Glomerular endothelial cell (primary cell): ENCODE results near the gene LARGE1. TPM values are rescaled to one million over a fixed set of nuclear protein-coding genes. Genes with fewer than 3 reads are reported as not detected.

Source experiments
- DNase-seq: peaks from one replicate; pipeline ENCODE4 v3.0.0-alpha.2; 2011; ENCODE audit warnings: low read depth, low spot score; ENCODE audit errors: extremely low read depth
- total RNA-seq: library from RNA; depleted of rRNA; stranded (reverse); fragments of >200 nt; gene quantifications from 2 replicates; pipeline ENCODE4 v1.2.3, GENCODE V29; 2015

Gene LARGE1
- total RNA-seq, 1 donor from 2014 or later: 18.2 TPM

DNA sequence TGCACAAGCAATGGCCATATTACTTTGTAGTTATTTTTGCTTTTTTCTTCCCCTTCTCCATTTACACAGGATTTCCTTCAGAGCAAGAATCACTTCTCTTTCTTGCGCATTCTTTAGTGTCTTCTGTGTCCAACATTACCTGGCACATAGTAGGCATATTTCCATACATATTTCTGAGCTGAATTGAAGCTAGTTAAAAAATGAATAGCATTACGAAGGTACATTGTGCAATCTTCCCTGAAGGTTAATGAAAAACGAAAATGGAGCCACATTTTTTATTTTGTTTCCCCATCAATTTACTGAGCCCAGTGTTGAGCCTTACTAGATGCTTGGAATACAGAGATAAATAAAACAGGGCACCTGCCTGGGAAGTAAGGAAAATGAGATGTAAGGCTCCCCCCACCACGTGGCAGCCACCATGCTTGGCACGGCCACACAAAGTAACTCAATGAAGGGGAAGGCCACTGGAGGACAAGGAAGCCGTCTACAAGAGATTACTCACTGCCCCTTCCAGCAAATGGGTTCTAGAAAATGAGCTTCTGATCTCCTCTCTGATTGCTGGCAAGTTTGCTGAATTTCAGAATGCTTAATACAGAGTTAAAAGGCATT is 381.9 kb downstream of the LARGE1 start:
- no peak for DNase-seq

GRCh38 chr22:33537059-33537458 is 383.2 kb downstream of the LARGE1 start:
- no peak for DNase-seq

GRCh38 chr22:33535937-33536875 is 384.1 kb downstream of the LARGE1 start:
- DNase-seq: no peak

- no peak for DNase-seq
Observed at GRCh38 chr22:33529424-33530113, 390.7 kb downstream of the LARGE1 start.

- DNase-seq: no peak
Observed at GRCh38 chr22:33528183-33528582, 392.1 kb downstream of the LARGE1 start.

DNA sequence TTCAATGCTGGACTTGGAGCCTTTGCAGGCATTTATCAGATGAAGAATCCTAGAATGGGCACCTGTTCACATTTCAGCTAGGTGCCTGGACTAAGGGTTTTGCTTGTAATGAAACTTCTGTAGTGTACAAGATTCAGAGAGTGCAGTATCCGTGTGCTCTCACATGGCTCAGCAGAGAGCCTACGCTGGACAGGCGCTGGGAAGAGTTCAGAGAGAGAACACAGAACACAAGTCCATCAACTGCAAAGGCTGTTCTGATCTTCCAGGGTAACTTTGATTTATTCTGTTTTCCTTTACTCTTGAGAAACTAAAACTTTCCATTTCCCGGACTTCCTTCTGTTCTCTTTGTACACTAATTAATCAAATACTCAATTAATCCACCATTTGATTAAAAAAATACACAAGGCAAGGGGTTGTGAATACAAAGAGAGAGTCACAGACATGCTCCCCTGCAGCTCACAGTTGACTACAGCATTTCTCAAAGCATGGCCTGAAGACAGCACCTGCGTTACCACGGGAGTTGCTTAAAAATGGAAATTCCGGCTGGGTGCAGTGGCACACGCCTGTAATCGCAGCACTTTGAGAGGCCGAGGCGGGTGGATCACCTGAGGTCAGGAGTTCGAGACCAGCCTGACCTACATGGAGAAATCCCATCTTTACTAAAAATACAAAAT is 393.7 kb downstream of the LARGE1 start:
- DNase-seq: no peak

- DNase-seq: no peak
Observed at GRCh38 chr22:33524511-33525260, 395.6 kb downstream of the LARGE1 start.

DNA sequence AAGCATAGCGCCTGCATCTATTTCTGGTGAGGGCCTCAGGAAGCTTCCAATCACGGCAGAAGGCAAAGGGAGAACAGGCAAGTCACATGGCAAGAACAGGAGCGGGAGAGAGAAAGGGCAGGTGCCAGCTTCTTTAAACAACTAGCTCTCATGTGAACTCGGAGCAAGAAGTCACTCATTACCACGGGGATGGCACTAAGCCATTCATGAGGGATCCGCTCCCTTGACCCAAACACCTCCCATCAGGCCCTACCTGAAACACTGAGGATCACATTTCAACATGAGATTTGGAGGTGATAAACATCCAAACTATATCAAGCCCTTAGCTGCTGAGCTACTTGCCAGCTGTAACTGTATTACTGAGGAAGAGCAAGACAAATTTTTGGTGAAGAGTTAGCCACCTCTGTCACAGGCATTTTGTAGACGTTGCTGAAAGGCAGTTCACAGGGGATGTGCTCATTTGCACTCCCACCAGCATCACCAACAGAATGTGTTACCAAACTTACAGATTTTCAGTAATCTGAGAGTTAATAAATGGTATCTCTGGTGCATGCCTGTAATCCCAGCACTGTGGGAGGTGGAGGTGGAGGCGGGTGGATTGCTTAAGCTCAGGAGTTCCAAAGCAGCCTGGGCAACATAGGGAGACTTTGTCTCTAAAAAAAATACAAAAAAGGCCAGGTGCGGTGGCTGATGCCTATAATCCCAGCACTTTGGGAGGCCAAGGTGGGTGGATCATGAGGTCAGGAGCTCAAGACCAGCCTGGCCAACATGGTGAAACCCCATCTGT is 398.2 kb downstream of the LARGE1 start:
- no peak for DNase-seq

DNA sequence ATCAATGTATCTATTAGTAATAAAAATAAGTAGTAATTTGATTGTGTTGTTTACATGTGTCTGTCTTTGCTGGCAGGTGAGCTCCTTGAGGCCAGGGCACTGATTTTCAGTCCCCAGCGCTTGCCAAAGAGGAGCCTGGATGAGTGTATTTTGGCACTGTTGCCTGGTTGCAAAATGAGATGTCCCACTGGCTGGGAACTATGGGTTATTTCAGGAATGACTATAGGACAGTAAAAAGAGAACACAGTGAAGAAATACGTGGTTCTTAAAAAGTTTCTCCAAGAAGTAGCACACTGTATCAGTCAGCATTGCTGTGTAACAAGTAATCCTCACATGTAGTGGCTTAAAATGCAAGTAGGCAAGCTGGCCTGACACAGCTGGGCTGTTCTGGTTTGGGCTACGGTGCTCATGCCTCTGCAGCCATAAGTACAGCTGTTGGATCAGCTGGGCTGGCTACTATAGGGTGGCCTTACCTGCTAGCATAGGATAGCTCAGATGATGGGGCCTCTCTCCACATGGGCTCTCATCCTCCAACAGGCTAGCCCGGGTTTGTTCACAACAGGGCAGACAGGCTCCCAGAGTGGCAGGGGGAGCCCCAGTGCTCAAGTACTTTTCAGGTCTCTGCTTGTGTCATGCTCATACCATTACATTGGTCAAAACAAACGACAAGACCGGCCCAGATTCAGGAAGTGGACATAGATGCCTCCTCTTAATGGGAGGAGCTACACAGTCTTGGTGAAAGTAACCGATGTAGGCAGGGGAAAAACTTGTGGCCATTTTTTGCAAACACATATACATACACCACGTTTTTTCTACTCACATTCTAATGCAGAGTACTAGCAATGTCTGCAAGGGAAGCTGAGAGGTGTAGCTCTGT is 399.1 kb downstream of the LARGE1 start:
- DNase-seq: no peak

- DNase-seq: no peak
Observed at GRCh38 chr22:33519974-33520903, 400.0 kb downstream of the LARGE1 start.

DNA sequence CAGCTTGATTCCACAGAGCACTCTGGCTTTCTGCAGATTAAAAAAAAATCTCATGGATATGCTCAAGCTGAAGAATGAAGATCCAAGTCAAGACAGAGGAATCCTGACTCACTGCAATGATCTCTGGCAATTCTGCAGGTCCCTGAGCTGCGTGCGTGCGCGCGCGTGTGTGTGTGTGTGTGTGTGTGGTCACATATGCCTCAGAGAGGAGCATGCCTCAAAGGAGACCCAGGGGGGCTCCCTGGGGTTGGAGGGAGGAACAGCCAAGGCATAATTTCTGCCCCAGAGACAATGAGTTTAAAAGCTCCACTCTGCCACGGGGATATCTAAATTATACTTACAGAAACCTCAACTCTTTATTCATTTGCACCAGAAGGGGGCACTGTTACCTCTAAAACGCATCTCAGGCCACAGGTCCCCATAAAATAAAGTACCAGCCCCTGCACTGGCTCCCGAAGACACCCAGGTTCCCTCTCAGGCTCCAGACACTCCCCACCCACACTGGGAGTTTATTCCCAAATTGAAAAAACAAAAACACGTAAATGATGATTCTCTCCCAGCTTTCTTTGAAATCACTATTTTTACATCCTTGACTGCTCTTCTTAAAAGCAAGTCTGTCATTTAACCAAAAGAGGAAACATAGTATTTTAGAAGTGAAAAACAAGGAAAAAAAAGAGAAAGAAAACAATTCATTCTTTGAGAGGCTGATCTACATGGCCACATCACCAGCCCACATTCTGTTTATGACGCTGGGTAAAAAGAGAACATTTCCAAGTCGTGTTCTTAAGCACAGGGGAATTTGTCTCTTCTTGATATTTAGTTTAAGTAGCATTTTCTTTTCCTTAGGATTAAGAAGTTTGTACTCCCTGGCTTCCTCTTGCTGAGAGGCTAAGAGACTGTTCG is 401.0 kb downstream of the LARGE1 start:
- no peak for DNase-seq

DNA sequence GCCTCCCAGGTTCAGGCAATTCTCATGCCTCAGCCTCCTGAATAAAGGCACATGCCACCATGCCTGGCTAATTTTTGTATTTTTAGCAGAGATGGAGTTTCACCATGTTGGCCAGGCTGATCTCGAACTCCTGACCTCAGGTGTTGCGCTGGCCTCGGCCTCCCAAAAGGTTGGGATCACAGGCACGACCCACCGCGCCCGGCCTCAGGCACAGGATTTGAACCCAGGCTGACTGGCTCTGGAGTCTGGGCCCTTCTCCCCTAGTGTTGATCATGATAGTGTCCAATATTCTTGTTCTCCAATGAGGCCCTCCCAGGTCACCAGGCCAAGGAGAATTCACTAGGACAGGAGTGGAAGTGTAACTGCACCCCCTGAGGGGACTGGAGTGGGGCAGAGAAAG is 401.9 kb downstream of the LARGE1 start:
- DNase-seq: no peak

GRCh38 chr22:33515795-33516194 is 404.5 kb downstream of the LARGE1 start:
- no peak for DNase-seq

DNA sequence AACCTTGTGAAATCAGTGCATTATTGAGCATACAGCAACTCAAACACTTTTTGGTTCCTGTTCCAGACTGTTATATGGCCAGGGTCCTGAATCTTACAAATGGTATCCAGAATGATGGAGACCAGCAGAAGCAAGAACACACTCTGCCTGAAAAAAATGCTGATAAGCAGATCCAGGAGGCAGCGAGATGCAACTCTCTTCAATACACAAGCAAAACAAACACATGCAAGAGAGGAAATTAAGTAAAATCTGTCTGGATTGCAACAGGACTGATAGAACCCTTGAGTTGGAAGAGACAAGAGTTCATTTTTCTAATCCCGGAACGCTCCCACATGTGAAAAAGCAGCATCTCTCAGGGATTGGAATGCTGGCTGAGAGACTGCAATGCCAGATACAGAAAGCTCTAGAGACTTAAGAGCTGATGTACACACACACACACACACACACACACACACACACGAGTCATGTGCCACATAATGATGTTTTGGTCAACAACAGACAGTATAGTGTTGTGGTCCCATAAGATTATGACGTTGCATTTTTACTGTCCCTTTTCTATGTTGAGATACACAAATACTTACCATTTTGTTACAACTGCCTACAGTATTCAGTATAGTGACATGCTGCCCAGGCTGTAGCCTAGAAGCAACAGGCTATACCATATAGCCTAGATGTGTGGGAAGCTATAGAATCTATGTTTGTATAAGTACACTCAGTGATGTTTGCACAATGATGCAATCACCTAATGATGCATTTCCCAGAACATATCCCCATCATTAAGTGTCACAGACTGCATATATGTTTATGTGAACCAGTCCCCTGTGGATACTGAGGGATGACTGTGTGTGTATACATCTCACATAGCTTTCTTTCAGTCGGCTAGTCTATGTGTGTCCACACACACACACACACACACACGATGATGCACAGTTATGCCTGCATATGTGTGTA is 406.6 kb downstream of the LARGE1 start:
- no peak for DNase-seq

DNA sequence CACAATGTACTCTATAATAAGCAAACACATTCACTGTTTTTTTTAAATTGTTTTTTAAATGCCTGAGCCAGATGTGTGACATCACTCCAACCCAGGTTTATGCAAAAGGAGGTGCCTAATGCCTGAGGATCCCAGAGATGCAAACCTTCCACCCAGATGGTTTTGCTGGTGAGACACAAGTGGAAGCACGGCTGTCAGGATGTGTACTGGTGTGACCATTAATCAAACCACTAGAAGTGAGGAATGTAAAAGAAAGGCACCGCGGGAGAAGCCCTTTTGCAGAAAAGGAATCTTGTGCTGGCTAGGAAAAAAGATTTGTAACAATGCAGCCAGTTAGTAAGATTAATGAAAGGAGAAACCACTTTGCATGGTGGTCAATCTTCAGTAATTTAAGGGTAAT is 407.4 kb downstream of the LARGE1 start:
- no peak for DNase-seq
